ENCODE data around the gene DYSF. TPM values are rescaled to one million over a fixed set of nuclear protein-coding genes. Genes with fewer than 3 reads are reported as not detected.

Gene DYSF
- total RNA-seq, 1 experiment from 2014 or later: 0.31 TPM

DNA sequence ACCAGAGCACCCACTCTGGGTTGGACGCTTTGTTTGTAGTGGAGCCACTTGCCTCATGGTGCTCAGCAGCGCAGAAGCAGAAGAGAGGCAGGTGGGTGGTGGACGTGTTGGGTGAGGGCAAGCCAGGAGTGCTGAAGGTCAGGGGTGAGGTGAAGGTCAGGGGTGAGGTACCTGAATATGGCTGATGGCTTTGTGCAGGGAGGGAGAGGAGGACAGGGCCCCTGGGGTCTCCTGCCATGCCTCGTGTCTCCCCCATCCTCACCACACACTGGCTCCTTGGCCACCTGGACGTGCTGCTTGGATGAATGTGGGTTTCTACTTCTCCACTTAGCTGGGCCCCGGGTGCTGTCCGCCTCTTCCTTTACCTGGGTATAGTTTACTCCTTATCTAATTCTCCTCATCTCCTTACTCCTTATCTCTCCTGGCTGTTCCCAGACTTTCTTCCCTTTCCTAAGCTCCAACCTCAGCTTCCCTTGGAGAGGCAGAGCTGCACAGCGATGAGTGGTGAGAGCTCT, 68.1 kb downstream of the DYSF start:
- Histone ChIP-seq H3K27me3 (ENCODE audit: control insufficient read depth, insufficient read depth, low read length) (no peaks in the 10 kb centered on the region; the same call in 1 of the 2 replicates), H3K4me3 (ENCODE audit: low read depth in 2 of 2, low read length in 2 of 2) (no peak overlapping the region), H3K36me3 (ENCODE audit: control insufficient read depth, insufficient read depth, low read length) (no peaks in the 10 kb centered on the region), H3K4me1 (ENCODE audit: control insufficient read depth, insufficient read depth, low read length) (no peaks in the 10 kb centered on the region), H3K27ac (ENCODE audit: low read length) (no peak overlapping the region), H3K9me3 (ENCODE audit: control insufficient read depth, insufficient read depth, low read depth, low read length) (no peaks in the 10 kb centered on the region)
- DNase-seq (ENCODE audit: low read depth, low spot score) (no peak), ATAC-seq (no peak)
- BruUV-seq (replicated peaks): no TSS peak
- CTCF ChIA-PET: no interaction called here
- in situ Hi-C loops (cut with HindIII; ENCODE audit: low pct_unique_long_range_greater_than_20kb, low sequenced_read_pairs): no loop called here
- POLR2A ChIA-PET: no interaction called here
- TF ChIP-seq, protein P1, sequence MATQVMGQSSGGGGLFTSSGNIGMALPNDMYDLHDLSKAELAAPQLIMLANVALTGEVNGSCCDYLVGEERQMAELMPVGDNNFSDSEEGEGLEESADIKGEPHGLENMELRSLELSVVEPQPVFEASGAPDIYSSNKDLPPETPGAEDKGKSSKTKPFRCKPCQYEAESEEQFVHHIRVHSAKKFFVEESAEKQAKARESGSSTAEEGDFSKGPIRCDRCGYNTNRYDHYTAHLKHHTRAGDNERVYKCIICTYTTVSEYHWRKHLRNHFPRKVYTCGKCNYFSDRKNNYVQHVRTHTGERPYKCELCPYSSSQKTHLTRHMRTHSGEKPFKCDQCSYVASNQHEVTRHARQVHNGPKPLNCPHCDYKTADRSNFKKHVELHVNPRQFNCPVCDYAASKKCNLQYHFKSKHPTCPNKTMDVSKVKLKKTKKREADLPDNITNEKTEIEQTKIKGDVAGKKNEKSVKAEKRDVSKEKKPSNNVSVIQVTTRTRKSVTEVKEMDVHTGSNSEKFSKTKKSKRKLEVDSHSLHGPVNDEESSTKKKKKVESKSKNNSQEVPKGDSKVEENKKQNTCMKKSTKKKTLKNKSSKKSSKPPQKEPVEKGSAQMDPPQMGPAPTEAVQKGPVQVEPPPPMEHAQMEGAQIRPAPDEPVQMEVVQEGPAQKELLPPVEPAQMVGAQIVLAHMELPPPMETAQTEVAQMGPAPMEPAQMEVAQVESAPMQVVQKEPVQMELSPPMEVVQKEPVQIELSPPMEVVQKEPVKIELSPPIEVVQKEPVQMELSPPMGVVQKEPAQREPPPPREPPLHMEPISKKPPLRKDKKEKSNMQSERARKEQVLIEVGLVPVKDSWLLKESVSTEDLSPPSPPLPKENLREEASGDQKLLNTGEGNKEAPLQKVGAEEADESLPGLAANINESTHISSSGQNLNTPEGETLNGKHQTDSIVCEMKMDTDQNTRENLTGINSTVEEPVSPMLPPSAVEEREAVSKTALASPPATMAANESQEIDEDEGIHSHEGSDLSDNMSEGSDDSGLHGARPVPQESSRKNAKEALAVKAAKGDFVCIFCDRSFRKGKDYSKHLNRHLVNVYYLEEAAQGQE (IDR thresholded peaks at IDR 0.05; ENCODE audit: insufficient read depth in 1 of 2, low read depth in 2 of 2, low read length in 1 of 2): no peak
- TF ChIP-seq POLR2AphosphoS5 (IDR thresholded peaks at IDR 0.05; ENCODE audit: low read depth, low read length) (no peak), TCF7L2 (IDR thresholded peaks at IDR 0.05; ENCODE audit: low read depth, low read length) (no peak), SIN3A (IDR thresholded peaks at IDR 0.05; ENCODE audit: borderline replicate concordance, insufficient read depth, low read depth, low read length) (no peak)
- TF ChIP-seq, protein P2, sequence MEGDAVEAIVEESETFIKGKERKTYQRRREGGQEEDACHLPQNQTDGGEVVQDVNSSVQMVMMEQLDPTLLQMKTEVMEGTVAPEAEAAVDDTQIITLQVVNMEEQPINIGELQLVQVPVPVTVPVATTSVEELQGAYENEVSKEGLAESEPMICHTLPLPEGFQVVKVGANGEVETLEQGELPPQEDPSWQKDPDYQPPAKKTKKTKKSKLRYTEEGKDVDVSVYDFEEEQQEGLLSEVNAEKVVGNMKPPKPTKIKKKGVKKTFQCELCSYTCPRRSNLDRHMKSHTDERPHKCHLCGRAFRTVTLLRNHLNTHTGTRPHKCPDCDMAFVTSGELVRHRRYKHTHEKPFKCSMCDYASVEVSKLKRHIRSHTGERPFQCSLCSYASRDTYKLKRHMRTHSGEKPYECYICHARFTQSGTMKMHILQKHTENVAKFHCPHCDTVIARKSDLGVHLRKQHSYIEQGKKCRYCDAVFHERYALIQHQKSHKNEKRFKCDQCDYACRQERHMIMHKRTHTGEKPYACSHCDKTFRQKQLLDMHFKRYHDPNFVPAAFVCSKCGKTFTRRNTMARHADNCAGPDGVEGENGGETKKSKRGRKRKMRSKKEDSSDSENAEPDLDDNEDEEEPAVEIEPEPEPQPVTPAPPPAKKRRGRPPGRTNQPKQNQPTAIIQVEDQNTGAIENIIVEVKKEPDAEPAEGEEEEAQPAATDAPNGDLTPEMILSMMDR (IDR thresholded peaks at IDR 0.05): no peak
- intact Hi-C loops (cut with micrococcal nuclease; ENCODE audit: unreplicated experiment): no loop called here

DNA sequence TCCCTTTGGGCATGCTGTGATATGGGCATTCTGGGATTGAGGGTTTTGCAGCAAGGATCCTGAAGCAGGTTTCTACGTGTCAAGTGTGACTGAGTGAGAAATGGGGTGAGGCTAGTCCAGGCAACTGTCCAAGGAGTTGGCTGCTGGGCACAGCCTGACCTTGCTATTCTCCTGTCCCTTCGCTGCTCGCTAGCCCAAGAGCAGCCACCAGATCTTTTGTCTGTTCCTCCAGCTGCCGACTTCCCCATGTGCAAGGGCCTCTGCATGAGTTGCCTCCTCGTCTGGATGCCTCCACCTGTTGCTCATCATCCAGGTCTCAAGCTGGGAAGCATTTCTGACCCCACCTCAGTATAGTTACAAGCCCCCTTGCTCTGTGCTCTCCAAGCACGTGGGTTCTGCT, 71.1 kb downstream of the DYSF start:
- TF ChIP-seq, protein P1 (IDR thresholded peaks at IDR 0.05; ENCODE audit: insufficient read depth in 1 of 2, low read depth in 2 of 2, low read length in 1 of 2): no peak
- no peak for TF ChIP-seq SIN3A (IDR thresholded peaks at IDR 0.05; ENCODE audit: borderline replicate concordance, insufficient read depth, low read depth, low read length)
- TF ChIP-seq, protein P2 (IDR thresholded peaks at IDR 0.05): no peak
- TF ChIP-seq POLR2AphosphoS5 (IDR thresholded peaks at IDR 0.05; ENCODE audit: low read depth, low read length): no peak
- no peak for TF ChIP-seq TCF7L2 (IDR thresholded peaks at IDR 0.05; ENCODE audit: low read depth, low read length)
- in situ Hi-C loops (cut with HindIII; ENCODE audit: low pct_unique_long_range_greater_than_20kb, low sequenced_read_pairs): no loop called here
- POLR2A ChIA-PET: no interaction called here
- intact Hi-C loops (cut with micrococcal nuclease; ENCODE audit: unreplicated experiment): no loop called here
- ATAC-seq: no peak
- no TSS peak for BruUV-seq (replicated peaks)
- Histone ChIP-seq H3K36me3 (ENCODE audit: control insufficient read depth, insufficient read depth, low read length) (no peaks in the 10 kb centered on the region), H3K9me3 (ENCODE audit: control insufficient read depth, insufficient read depth, low read depth, low read length) (no peaks in the 10 kb centered on the region), H3K4me3 (ENCODE audit: low read depth in 2 of 2, low read length in 2 of 2) (no peak overlapping the region), H3K27ac (ENCODE audit: low read length) (no peak overlapping the region), H3K4me1 (ENCODE audit: control insufficient read depth, insufficient read depth, low read length) (no peaks in the 10 kb centered on the region), H3K27me3 (ENCODE audit: control insufficient read depth, insufficient read depth, low read length) (no peaks in the 10 kb centered on the region; the same call in none of the 2 replicates)
- no peak for DNase-seq (ENCODE audit: low read depth, low spot score)
- CTCF ChIA-PET: interaction anchor here (1.1 kb wide), 1 partner anchor 14 kb away, joined by 5 read pairs; no protein-coding TSS in a partner anchor
